GM19351 (cell line): ENCODE measurements around the gene LAD1.
A peak's percentile ranks its signal among the peaks of the same experiment; 100 is the strongest.

Experiments used
- ATAC-seq: cut with Tn5 transposase; IDR thresholded peaks from one replicate; pipeline ENCODE4 v1.9.1; 2021; ENCODE audit warnings: mild to moderate bottlenecking, moderate library complexity; ENCODE audit not compliant: unreplicated experiment

LAD1 gene

DNA sequence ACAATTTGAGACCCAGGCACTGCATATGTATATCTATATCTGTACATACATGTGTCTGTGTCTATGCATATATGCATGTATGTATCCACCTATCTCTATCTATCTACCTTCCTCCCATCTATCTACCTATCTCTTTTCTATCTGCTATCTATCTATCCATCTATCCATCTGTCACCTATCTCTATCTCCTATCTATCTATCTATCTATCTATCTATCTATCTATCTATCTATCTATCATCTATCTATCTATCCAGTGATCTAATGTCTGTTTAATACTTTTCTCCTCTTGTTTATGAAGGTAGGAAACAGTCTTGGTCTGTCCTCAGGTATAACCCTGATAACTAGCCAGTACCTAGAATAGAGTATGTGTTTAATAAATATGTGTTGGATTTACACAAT, 47.5 kb downstream of the LAD1 start:
- ATAC-seq, result no peak

DNA sequence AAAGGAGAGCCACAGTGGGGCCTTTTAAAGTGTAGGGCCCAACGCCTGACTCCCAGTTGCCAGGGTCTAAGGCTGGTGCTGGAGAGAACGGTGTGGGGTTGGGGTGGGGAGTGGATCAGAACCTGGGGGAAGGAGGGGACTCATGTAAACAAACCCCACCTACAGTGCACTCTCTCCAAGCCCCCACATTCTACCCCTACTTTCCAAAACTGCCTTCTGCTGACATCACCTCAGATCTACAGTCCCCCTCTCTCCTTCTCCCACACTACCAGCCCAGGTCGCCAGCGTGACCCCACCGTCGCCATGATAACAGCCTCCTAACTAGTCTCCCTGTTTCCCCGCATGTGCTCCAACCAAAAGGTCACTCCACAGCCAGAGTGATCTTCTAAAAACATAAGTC, 48.2 kb downstream of the LAD1 start:
- ATAC-seq, result no peak

DNA sequence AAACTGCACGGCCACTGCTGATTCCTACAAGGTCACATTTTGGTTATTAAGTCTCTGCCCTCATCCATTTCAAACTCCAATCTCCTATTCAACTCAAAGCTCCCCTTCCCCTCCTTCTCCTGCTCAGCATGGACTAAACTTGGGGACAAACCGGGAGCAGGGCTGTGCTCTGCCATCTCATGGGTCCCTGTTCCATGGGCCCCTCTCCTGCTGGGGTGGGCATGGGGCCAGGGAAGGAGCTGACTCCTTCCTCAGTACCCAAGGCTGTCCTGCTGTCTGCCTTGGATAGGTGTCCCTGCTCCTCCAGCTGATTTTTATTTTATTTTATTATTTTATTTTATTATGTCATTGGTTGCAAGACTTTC, 48.8 kb downstream of the LAD1 start:
- ATAC-seq, result no peak

DNA sequence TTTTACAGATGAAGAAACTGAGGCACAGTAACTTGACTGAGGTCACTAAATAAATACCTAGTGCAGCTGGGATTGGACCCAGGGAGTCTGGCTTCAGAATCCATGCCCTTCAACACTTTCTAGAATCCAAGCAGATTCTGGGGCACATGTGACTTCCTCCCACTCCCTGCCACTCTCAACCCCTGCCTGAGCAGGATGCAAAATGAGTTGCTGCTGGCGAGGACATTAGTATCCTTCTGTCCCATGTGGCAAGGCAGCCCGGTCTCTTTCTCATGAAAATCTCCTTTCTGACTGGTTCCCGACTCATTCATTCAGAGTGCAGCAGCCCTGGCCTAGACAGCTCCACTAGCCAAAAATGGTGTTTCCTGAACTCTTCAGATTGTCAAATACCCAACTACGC, 50.0 kb downstream of the LAD1 start:
- no peak for ATAC-seq

DNA sequence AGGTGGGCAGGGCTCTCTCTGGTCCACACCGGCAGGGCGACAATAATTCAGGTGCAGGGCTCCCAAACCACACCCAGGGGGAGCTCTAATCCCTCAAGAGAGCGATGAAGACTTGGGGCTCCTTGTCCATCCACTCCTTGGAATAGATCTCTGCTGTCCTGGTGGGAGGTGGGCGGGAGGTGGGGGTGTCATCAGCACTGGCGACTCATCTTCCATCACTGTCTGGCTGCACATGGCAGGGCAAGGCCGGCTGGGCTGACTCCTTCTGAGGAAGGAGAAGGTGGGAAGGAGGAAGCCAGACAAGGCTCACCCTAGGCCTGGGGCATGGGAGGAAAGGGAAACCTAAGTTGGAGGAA, 50.9 kb downstream of the LAD1 start:
- peak; percentile 65 for ATAC-seq

DNA sequence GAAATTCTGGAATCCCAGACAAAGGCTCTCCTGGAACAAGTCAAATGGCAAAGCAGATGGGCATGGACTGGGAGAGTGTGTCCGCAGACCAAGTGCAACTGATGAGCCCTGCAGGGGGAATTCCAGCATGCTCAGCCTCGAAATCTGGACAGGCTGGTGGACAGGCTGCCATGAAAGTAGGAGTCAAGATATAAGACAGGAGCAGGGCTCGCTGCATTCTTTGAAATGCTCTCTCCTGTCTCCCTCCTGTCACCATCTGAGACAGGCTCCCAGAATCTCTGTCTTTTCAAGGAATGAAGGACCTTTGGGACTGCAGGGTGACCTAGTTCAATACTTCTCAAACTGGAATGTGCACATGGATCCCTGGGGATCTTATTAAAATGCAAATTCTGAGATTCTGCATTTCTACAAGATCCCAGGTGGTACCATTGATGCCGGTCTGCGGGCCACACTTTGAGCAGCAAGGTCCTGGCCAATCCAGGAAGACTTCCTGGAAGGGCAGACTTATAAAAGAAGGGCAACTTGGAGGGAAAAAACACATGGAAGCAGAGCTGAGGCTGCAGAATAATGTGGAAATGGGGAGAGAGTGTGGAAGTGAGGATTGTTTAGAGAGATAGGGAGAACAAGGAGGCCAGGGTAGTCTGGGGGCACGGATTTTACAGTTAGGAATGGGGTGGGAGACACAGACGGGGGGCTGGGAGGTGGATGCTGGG, 51.5 kb downstream of the LAD1 start:
- ATAC-seq, result no peak

DNA sequence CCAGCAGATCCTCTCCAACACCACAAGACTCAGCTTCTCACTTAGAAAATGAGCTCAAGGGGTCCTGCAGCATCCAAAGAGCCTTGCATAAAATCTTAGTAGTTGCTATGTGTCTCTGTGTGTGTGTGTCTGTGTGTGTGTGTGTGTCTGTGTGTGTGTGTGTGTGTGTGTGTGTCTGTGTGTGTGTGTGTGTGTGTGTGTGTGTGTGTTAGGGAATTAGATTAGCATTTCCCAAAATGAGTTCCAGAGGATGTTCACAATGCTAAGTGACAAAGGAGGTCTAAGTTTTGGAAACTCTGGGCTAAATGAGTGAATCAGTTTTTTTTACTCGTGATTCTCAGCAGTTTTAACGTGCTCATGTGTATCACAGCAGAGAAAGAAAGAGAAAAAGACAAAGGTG, 52.1 kb downstream of the LAD1 start:
- no peak for ATAC-seq

DNA sequence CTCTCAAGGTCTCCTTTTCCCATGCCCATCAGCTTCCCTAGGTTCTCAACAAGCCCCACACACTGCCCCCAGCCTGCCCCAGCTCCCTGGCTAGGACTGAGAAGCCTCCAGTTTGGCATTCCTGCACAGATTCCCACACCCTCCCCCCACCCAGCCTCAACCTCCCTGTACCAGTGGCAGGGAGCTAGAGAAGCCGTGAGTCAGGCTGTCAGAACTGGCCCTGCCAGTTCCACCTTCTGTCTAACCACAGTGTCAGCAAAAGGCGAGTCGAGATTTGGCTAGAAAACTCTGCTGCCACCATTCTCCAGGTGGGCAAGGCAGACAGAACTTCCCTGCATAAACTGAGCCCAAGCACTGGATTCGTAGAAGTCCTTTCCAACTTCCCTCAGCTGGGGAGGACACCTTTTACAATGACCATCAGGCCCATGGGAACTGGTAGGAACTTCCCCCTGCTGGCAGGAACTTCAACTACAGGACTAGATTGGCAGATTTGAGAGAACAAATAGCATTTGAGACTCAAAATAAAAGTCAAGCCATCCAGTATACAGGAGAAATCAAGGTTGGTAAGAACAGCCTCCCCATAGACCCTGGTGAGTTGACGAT, 52.7 kb downstream of the LAD1 start:
- ATAC-seq, result no peak

DNA sequence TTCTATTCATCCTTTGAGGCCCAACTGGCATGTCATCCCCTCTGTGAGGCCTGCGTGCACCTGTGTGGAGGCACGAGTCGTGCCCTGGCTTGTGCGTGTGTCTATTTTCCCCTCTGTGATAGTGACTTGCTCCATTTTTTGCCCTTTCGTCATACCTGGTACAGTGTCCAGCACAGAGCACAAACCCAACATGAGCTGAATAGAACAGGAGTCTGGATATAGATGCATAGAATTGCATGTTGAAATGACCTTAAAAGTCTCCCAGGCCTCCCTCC, 54.1 kb downstream of the LAD1 start:
- no peak for ATAC-seq

DNA sequence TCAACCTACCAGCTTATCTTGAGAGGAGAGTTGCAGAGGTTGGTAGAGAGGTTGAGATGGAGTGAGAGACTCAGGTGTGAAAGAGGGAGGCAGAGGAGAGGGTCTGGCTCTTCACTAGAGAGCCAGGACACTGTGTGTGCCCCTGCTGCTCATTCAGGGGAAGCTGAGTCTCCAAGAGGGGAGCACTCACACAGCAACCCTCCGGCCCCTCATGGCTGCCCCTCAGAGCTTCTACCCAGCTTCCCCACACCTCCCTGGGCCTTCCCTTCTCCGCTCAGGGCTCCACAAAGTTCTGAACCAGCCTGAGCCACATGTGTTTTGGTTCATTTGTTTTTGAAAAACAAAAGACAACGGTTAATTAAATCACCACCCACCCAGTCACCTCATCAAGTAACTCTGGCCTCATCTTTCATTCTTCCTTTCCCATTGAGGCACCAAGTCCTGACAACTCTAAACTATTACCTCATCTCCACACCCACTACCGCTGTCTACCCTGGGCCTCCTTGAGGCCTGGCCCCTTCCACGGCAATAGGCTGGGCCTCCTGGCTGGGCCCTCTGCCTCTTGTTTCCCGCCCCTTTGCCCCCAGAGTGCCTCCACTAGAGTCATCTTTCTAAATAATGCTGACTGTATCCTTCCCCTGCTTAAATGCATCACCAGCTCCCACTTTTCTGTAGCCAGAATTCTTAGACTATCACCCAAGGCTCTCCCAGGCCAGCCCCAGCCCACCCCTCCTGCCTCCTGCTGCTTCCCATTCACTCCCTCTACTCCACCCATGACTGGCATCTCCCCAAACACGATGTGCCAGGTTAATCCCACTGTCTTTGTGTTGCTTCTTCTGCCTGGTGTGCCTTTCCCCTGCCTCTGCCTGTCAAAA, 54.7 kb downstream of the LAD1 start:
- ATAC-seq, result no peak

DNA sequence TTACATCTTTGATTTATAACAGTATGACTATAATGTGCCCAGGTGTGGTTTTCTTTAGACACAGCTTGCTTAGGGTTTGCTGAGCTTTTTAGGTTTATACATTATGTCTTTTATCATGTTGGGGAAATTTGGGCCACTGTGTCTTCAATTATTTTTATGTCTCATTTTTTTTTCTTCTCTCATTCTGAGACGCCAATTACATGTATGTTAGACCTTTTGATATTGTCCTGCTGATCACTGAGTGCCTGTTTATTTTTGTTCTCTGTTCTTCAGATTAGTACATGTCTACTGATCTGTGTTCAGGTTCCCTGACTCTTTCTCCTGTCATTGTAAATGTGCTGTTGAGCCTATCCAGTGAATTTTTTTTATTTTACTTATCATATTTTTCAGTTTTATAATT, 57.7 kb downstream of the LAD1 start:
- no peak for ATAC-seq

DNA sequence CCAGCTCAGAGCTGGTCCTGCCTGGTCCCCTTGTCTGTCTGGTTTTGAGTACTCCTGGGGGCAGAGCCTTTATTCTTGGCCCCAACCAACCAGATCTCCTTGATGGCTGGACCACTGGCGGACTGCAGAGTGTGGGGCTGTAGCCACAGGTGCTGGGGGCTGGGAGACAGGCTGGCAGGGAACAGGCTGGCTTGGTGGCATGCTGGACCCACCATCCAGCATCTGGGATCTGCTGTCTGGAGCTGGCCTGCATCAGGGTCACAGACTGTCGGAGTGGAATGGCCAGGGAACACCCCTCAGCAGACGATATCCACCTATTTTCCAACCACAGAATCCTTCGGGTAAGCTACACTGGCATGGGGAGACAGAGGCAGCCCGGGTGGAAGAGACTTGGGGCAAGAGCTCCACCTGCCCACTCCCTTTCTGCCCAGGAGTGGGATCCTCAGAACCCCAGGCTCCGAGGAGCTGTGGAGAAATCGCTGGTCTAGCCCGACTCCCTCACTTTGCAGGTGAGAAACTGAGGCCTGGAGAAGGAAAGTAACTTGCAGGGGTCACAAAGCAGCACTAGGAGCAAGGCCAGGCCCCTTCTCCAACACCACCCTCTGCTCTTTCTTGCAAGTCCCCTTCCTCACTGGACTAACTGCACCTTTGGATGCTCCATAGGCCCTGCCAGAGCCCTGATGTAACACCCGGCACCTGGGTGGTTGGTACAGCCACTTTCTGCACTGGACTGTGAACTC, 62.2 kb downstream of the LAD1 start:
- ATAC-seq, result no peak

DNA sequence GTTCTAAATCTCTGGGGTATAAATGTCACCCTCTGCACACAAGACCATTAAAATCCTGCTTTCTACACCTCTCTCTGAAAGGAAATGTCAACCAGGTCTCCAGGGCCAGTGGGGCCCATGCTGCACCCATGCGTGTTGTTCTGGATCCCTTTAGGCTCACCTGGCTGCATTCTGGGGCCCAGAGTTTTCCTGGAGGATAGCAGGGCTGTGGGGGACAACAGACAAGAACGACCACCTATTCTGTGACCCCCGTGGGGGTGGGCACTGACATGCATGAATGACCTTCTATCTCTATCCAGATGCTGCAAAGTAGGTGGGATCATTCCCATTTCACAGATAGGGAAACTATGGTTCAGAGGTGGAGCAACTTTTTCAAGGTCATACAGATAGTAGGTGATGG, 63.2 kb downstream of the LAD1 start:
- no peak for ATAC-seq

DNA sequence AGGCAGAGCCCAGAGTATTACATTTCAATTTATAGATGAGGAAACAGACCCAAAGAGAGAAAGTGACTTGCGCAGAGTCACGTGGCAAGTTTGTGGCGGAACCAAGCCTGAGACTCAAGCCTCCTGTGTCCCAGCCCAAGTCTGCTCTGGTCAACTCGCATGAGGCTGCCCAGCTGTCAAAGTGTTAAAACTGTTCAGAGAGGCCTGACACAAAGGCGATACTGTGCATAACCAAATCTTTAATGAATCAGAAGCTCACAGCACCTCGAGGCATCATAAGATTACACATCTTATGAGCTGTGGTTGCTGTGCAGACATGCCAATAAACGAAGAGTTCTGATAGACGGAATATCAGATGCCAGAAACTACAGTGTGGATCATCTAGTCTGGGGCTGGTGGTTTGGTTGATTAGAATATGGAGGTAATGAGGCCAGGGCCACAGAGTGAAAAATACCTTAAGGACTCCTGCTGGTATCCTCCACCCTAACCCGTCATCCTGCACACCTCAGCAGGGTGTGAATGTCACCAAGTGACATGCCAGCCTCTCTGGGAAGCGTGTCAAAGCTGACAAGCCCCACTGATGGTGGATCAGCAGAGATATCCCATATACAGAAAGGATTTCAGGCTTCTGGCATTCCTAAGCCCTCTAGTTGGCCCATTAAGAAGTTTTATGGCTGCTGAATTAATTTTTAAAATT, 63.8 kb downstream of the LAD1 start:
- ATAC-seq, result no peak

DNA sequence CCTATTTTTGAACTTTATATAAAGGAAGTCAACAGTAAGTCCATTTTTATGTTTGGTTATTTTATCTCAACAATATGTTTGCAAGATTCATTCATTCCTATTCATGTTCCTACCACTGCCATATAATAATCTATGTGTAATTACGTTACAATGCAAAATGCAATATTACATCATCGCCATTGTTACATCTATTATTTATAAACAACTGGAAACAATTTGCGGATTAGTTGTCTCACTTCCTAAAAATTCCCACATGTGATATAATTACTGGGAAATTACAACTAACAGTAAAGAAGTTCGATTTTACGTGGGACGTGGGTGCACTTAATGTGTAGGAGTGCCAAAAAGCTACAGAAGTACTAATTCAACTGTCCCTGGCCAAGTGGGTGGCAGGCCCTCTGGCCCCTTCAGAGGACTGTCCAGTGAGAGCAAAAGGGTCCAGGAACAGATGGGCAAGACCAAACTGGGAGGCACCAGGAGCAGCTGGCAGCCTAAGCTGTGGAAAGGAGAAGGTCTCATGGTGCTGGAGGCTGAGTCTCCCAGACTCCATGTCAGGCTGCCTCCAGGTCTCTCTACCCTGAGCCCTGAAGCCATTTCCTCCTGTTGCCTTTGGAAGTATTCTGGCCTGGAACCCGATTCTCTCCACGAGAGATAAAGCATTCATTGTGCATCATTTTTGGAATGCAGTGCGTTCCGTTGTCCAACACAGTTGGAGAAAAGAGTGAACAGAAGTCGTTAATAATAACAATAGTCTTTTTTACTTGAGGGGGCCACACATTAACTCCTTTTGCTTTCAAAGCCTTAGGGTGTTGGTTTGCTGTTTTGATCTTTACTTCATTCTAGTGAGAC, 64.6 kb downstream of the LAD1 start:
- ATAC-seq, result no peak

DNA sequence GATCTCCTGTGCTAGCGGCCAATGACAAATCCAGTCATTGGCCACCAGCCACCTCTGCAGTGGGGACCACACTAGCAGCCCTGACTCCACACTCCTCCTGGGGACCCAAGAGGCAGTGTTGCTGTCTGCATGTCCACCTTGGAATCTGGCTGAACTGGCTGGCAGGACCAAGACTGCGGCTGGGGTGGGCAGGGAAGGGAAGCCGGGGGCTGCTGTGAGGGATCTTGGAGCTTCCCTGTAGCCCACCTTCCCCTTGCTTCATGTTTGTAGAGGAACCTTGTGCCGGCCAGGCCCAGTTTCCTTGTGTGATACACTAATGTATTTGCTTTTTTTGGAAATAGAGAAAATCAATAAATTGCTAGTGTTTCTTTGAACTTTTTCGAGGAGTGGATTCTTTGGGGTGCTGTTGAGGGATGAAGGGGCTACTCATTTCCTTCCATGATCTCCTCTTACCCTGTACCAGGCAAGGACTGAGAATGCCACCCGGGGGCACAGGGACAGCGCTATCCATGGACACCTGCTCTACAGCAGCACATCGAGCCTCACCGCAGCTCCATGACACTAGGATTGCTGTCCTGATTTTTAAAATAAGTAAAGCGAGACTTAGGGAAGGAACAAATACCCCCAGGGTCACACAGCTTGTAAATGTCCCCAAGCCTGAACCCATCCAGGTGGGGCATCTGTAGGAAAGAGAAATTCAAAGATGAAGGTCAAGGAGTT, 66.3 kb downstream of the LAD1 start:
- no peak for ATAC-seq

DNA sequence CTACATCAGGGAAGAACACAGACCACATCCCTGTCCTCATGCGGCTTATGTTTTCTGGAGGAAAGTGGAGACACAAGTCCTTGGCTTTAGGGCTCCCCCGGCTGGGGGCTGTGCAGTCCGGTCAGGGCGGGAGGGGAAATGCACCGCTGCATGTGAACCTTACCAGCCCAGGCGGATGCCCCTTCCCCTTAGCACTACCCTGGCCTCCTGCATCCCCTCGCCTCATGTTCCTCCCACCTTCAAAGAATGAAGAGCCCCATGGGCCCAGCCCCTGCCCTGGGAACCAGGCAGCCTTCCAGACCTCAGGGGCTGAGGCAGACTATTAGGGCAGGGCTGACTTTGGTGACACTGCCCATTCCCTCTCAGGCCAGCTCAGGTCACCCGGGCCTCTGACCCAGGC, 67.1 kb downstream of the LAD1 start:
- ATAC-seq, result no peak

DNA sequence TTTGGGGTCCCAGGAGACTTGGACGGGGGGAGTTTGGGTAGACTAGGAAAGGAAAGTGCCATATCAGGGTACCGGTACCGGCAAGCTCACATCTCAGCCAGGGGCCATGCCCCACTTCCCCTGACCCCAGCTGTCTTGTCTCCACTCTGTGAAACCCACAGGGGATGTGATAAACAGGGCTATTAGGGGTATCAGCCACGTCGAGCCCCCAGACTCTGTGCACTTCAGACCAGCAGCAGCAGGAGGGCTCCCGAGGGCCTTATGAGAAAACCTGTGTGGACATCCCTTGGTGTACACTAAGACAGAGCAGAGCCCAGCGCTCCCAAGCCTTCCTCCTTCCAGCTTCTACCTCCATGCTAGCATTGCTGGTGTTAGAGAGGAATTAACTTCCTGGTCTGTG, 68.0 kb downstream of the LAD1 start:
- ATAC-seq, result no peak
